ENCODE measurements around the gene WNT3A.

DNA sequence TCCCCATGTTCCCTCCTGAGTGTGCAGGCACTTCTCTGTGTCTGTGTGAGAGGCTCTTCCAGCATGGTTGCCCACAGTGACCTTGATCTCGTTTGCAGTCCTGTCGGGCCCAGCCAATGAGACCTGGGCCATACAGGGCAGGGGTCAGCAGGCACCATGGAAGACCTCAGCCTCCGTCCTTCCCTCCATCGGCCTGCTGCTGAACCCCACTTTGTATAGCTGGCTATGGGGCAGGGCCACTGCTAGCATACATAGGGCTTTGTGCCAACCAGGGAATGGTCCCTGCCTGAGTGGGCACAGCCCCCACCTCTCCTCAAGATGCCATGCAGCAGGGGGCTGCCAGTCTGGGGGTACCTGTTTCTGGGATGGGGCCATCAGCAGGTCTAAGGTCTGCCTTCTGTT is 92.5 kb downstream of the WNT3A start:
- no peak for TF ChIP-seq ZNF274 (IDR thresholded peaks at IDR 0.05; ENCODE audit: low read length)
- no peak for TF ChIP-seq ZNF274 (tag by site-specific recombination; IDR thresholded peaks at IDR 0.05; ENCODE audit: borderline replicate concordance)
- TF ChIP-seq CTCF (tag by site-specific recombination; IDR thresholded peaks at IDR 0.05) = no peak
